OCI-LY1 (cell line): ENCODE results near the gene HTR1B.

ENCODE experiments used
- H2AFZ ChIP-seq: fragments of 200-600 bp; sonication (generic), shearing (Covaris generic); 2 replicates; pipeline ENCODE4 v1.6.0; 2014; ENCODE audit warnings: antibody characterized with exemption, mild to moderate bottlenecking, low read length
- H3F3A ChIP-seq: fragments of 200-600 bp; sonication (generic), shearing (Covaris generic); 2 replicates; pipeline ENCODE4 v1.6.0; 2014; ENCODE audit warnings: mild to moderate bottlenecking, antibody characterized with exemption, low read length, moderate library complexity; ENCODE audit not compliant: insufficient read depth
- H3K27ac ChIP-seq: fragments of 200-600 bp; sonication (generic); 2 replicates; pipeline ENCODE4 v1.5.1; 2014; ENCODE audit warnings: low read length, mixed run types, mild to moderate bottlenecking, low read depth; ENCODE audit not compliant: poor library complexity, severe bottlenecking
- H3K27me3 ChIP-seq: fragments of 200-600 bp; sonication (generic); 2 replicates; pipeline ENCODE4 v1.6.0; 2014; ENCODE audit warnings: antibody characterized with exemption, mild to moderate bottlenecking, low read length, moderate library complexity; ENCODE audit not compliant: insufficient read depth
- H3K36me3 ChIP-seq: fragments of 200-600 bp; sonication (generic); 2 replicates; pipeline ENCODE4 v1.6.1; 2014; ENCODE audit warnings: mild to moderate bottlenecking, antibody characterized with exemption, low read length, moderate library complexity, mixed read lengths; ENCODE audit not compliant: insufficient read depth
- H3K4me1 ChIP-seq: fragments of 200-600 bp; sonication (generic); 2 replicates; pipeline ENCODE4 v1.5.1; 2014; ENCODE audit warnings: mild to moderate bottlenecking, low read length, moderate library complexity; ENCODE audit not compliant: insufficient read depth, severe bottlenecking
- H3K4me2 ChIP-seq: fragments of 200-600 bp; sonication (generic), shearing (Covaris generic); 2 replicates; pipeline ENCODE4 v1.6.1; 2014; ENCODE audit warnings: low read length
- H3K4me3 ChIP-seq: fragments of 200-600 bp; sonication (generic); 2 replicates; pipeline ENCODE4 v1.5.1; 2014; ENCODE audit warnings: low read length, low read depth, mild to moderate bottlenecking, mixed read lengths; ENCODE audit not compliant: poor library complexity, severe bottlenecking
- H3K79me2 ChIP-seq: fragments of 200-600 bp; shearing (Covaris generic); 2 replicates; pipeline ENCODE4 v1.6.1; 2016; ENCODE audit warnings: mixed run types, low read length, mixed read lengths; ENCODE audit not compliant: insufficient read depth
- H3K9ac ChIP-seq: fragments of 200-600 bp; sonication (generic), shearing (Covaris generic); 2 replicates; pipeline ENCODE4 v1.6.1; 2014; ENCODE audit warnings: mild to moderate bottlenecking, low read length, mixed read lengths
- H3K9me2 ChIP-seq: fragments of 200-600 bp; sonication (generic), shearing (Covaris generic); 2 replicates; pipeline ENCODE4 v1.6.1; 2014; ENCODE audit warnings: low read depth, mild to moderate bottlenecking, low read length, mixed read lengths
- H3K9me3 ChIP-seq: fragments of 200-600 bp; shearing (Covaris generic); 2 replicates; pipeline ENCODE4 v1.6.1; 2014; ENCODE audit warnings: low read length, mixed read lengths
- H4K20me1 ChIP-seq: fragments of 200-600 bp; sonication (generic), shearing (Covaris generic); 2 replicates; pipeline ENCODE4 v1.6.0; 2016; ENCODE audit warnings: mild to moderate bottlenecking, low read length; ENCODE audit not compliant: insufficient read depth
- CTCF ChIP-seq: fragments of 200-600 bp; sonication (generic), shearing (Covaris generic); IDR thresholded peaks from 2 replicates; pipeline ENCODE4 v1.5.1; 2017; ENCODE audit warnings: mild to moderate bottlenecking, antibody characterized with exemption, low read length, moderate library complexity, mixed read lengths
- EZH2 ChIP-seq: fragments of 200-600 bp; sonication (generic), shearing (Covaris generic); IDR thresholded peaks from 2 replicates; pipeline ENCODE4 v1.8.0; 2017; ENCODE audit warnings: borderline replicate concordance, mixed run types, mild to moderate bottlenecking, antibody characterized with exemption, low read length, moderate library complexity, mixed read lengths

Gene HTR1B

GRCh38 chr6:77463308-77463860, at the start of gene HTR1B:
HTR1B (minus strand) TSS chr6:77463491; CDS start chr6:77463403, 88 bp downstream.
- no peak within 1 kb of the TSS for H3K4me3 ChIP-seq
- H2AFZ ChIP-seq, result no peak within 1 kb of the TSS

GRCh38 chr6:77512554-77512953, 49.3 kb upstream of the HTR1B start:
- no peak overlapping the region for H3K9ac ChIP-seq
- no peaks in the 10 kb centered on the region for H3K27me3 ChIP-seq
- H3K27ac ChIP-seq, result no peak overlapping the region

More at GRCh38 chr6:77463308-77463860, at the start of gene HTR1B:
- Histone ChIP-seq H3K9me2 (no peaks in the 10 kb centered on the region), H4K20me1 (no peaks in the 10 kb centered on the region), H3F3A (no peaks in the 10 kb centered on the region), H3K9ac (no peak within 1 kb of the TSS), H3K27me3 (no peaks in the 10 kb centered on the region), H3K9me3 (no peaks in the 10 kb centered on the region), H3K27ac (no peak within 1 kb of the TSS), H3K4me1 (no peaks in the 10 kb centered on the region), H3K79me2 (no peaks in the 10 kb centered on the region), H3K4me2 (no peak within 1 kb of the TSS), H3K36me3 (no peaks in the 10 kb centered on the region)
- no peak for TF ChIP-seq EZH2
- TF ChIP-seq CTCF, result no peak

GRCh38 chr6:77511860-77512259, 48.6 kb upstream of the HTR1B start:
- no peak for TF ChIP-seq CTCF
- no peak for TF ChIP-seq EZH2
- Histone ChIP-seq H3K4me3 (no peak overlapping the region), H3K79me2 (no peaks in the 10 kb centered on the region), H3K27me3 (no peaks in the 10 kb centered on the region), H3K36me3 (no peaks in the 10 kb centered on the region), H3K27ac (no peak overlapping the region), H3K4me1 (no peaks in the 10 kb centered on the region), H2AFZ (no peak overlapping the region), H3K4me2 (no peak overlapping the region), H3K9me2 (no peaks in the 10 kb centered on the region), H3F3A (no peaks in the 10 kb centered on the region), H3K9ac (no peak overlapping the region), H4K20me1 (no peaks in the 10 kb centered on the region), H3K9me3 (no peaks in the 10 kb centered on the region)

More at GRCh38 chr6:77512554-77512953, 49.3 kb upstream of the HTR1B start:
- Histone ChIP-seq H4K20me1 (no peaks in the 10 kb centered on the region), H3K4me2 (no peak overlapping the region), H3F3A (no peaks in the 10 kb centered on the region), H3K9me2 (no peaks in the 10 kb centered on the region), H3K9me3 (no peaks in the 10 kb centered on the region), H3K4me3 (no peak overlapping the region), H3K4me1 (no peaks in the 10 kb centered on the region), H3K79me2 (no peaks in the 10 kb centered on the region), H2AFZ (no peak overlapping the region), H3K36me3 (no peaks in the 10 kb centered on the region)
- TF ChIP-seq CTCF (no peak), EZH2 (no peak)
